GM12878 (cell line): ENCODE results near the gene REEP6. TPM values are rescaled to one million over a fixed set of nuclear protein-coding genes. Genes with fewer than 3 reads are reported as not detected.

Experiments
- ATAC-seq: fragments of 200-7000 bp; cut with Tn5 transposase; 3 replicates; pipeline ENCODE4 v1.9.1; 2020; ENCODE audit warnings: mild to moderate bottlenecking, moderate library complexity
- BruUV-seq: library from RNA; stranded (reverse); fragments of 400-500 nt; replicated peaks from 2 replicates; lab custom pipeline; 2021; lab: Mats Ljungman, UMichigan
- CTCF ChIA-PET: fragments of 300-600 bp; sonication (Branson Sonifier 250); formaldehyde crosslinking; extraction: SDS; loops from one replicate; lab custom pipeline; 2021; ENCODE audit warnings: inconsistent platforms; lab: Yijun Ruan, JAX
- POLR2A ChIA-PET: fragments of 350-600 bp; formaldehyde crosslinking; extraction: SDS; loops from one replicate; lab custom pipeline; 2021; ENCODE audit warnings: inconsistent platforms; lab: Charles Lee
- RAD21 ChIA-PET: fragments of 300-600 bp; sonication (Branson Sonifier 250); formaldehyde crosslinking; loops from one replicate; lab custom pipeline; 2023; ENCODE audit warnings: antibody characterized with exemption; ENCODE audit not compliant: unreplicated experiment; lab: Charles Lee
- SMC1A ChIA-PET: fragments of 300-600 bp; sonication (Branson Sonifier 250); formaldehyde crosslinking; loops from one replicate; lab custom pipeline; 2023; ENCODE audit not compliant: unreplicated experiment, uncharacterized antibody; lab: Charles Lee
- DNase-seq: peaks from one replicate; pipeline ENCODE4 v3.0.0-alpha.2; 2011; ENCODE audit warnings: low read depth, low spot score
- FAIRE-seq: peaks from 3 replicates; lab custom pipeline; 2011; peaks lifted over from hg19 to GRCh38; lab: Jason Lieb, UNC
- H2AFZ ChIP-seq: 2 replicates; pipeline ENCODE4 v1.6.0; 2011; ENCODE audit warnings: low read depth, low read length, control low read depth; ENCODE audit not compliant: control insufficient read depth
- H3K27ac ChIP-seq: 2 replicates; pipeline ENCODE4 v1.5.1; 2011; ENCODE audit warnings: control low read depth; ENCODE audit not compliant: control insufficient read depth, insufficient read depth
- H3K27me3 ChIP-seq, 2 experiments: replicated peaks in 1 of 2; 2 replicates each; pipeline versions ENCODE4 v1.6.0 to v1.6.1; 2011; ENCODE audit warnings: low read length in 1 of 2; ENCODE audit not compliant: control insufficient read depth in 2 of 2, insufficient read depth in 2 of 2
- H3K36me3 ChIP-seq, 2 experiments: 2 replicates each; pipeline ENCODE4 v1.5.1; 2011; ENCODE audit warnings: low read length in 1 of 2; ENCODE audit not compliant: control insufficient read depth in 2 of 2, insufficient read depth in 2 of 2
- H3K4me1 ChIP-seq: 2 replicates; pipeline ENCODE4 v1.6.1; 2011; ENCODE audit warnings: mild to moderate bottlenecking, low read length, moderate library complexity, mixed read lengths; ENCODE audit not compliant: control insufficient read depth, insufficient read depth
- H3K4me2 ChIP-seq: 2 replicates; pipeline ENCODE4 v1.6.0; 2011; ENCODE audit warnings: control low read depth; ENCODE audit not compliant: control insufficient read depth, insufficient read depth
- H3K4me3 ChIP-seq: fragments of 200-600 bp; sonication (generic); 2 replicates; pipeline ENCODE4 v1.5.1; 2016
- H3K79me2 ChIP-seq: 2 replicates; pipeline ENCODE4 v1.6.0; 2011; ENCODE audit warnings: low read length; ENCODE audit not compliant: control insufficient read depth, insufficient read depth
- H3K9ac ChIP-seq: 2 replicates; pipeline ENCODE4 v1.8.0; 2011; ENCODE audit warnings: low read length, control low read depth, mixed read lengths; ENCODE audit not compliant: control insufficient read depth, insufficient read depth
- H3K9me3 ChIP-seq: replicated peaks from 3 replicates; pipeline ENCODE4 v1.5.1; 2011; ENCODE audit warnings: mild to moderate bottlenecking, low read length; ENCODE audit not compliant: control insufficient read depth, insufficient read depth
- H4K20me1 ChIP-seq: 2 replicates; pipeline ENCODE4 v1.6.0; 2011; ENCODE audit not compliant: control insufficient read depth, insufficient read depth
- ATF3 ChIP-seq: IDR thresholded peaks from 2 replicates; pipeline ENCODE4 v1.6.1; 2011; ENCODE audit warnings: low read depth, mild to moderate bottlenecking, low read length, moderate library complexity, borderline replicate concordance; ENCODE audit errors: extremely low read depth
- LARP7 ChIP-seq: fragments of 450-650 bp; IDR thresholded peaks from 2 replicates; pipeline ENCODE4 v1.6.1; 2017; ENCODE audit warnings: mild to moderate bottlenecking
- NFYB ChIP-seq: IDR thresholded peaks from 2 replicates; pipeline ENCODE4 v1.6.1; 2011; ENCODE audit warnings: low read depth, mild to moderate bottlenecking, low read length, improper control_type of control experiment, moderate library complexity; ENCODE audit not compliant: insufficient read depth
- NR2C1 ChIP-seq: fragments of 450-650 bp; IDR thresholded peaks from 2 replicates; pipeline ENCODE4 v1.6.1; 2017; ENCODE audit warnings: antibody characterized with exemption, mild to moderate bottlenecking, moderate library complexity
- NRF1 ChIP-seq: conservative IDR thresholded peaks from 2 replicates; pipeline ENCODE4 v1.6.1; 2011; ENCODE audit warnings: mild to moderate bottlenecking, low read depth, low read length, improper control_type of control experiment
- PBX3 ChIP-seq: IDR thresholded peaks from 2 replicates; pipeline ENCODE4 v1.6.1; 2011; ENCODE audit warnings: mild to moderate bottlenecking, low read depth, low read length, moderate library complexity; ENCODE audit not compliant: insufficient replicate concordance
- RFX5 ChIP-seq: IDR thresholded peaks from 2 replicates; pipeline ENCODE4 v1.6.1; 2011; ENCODE audit warnings: low read depth, low read length, improper control_type of control experiment
- SMAD5 ChIP-seq: IDR thresholded peaks from 2 replicates; pipeline ENCODE4 v1.6.1; 2016; ENCODE audit warnings: antibody characterized with exemption, low read depth
- TCF7 ChIP-seq: IDR thresholded peaks from 2 replicates; pipeline ENCODE4 v1.6.1; 2014; ENCODE audit warnings: antibody characterized with exemption, borderline replicate concordance
- USF1 ChIP-seq: IDR thresholded peaks from 2 replicates; pipeline ENCODE4 v1.6.1; 2011; ENCODE audit warnings: borderline replicate concordance, low read depth, mild to moderate bottlenecking, moderate library complexity, mixed read lengths, low read length; ENCODE audit not compliant: insufficient read depth; ENCODE audit errors: extremely low read length
- YBX1 ChIP-seq: fragments of 450-650 bp; IDR thresholded peaks from 2 replicates; pipeline ENCODE4 v1.6.1; 2016; ENCODE audit warnings: antibody characterized with exemption
- ZBTB33 ChIP-seq: fragments of 450-650 bp; IDR thresholded peaks from 2 replicates; pipeline ENCODE4 v1.6.1; 2017; ENCODE audit warnings: mild to moderate bottlenecking
- WGBS: methylation state at CpG from one replicate; pipeline ENCODE4 v1.1.6; 2016; ENCODE audit warnings: low lambda C conversion rate; ENCODE audit not compliant: insufficient replicate concordance, insufficient coverage; ENCODE audit errors: missing lambda C conversion rate; 5-methylcytosine and 5-hydroxymethylcytosine counted together
- in situ Hi-C: fragments of 300-500 bp; cut with MboI; formaldehyde crosslinking; loops from 9 replicates; pipeline ENCODE4 v1.14.3; 2018; ENCODE audit warnings: mixed read lengths
- intact Hi-C: fragments of 100-400 bp; cut with micrococcal nuclease; formaldehyde crosslinking; loops from one replicate; pipeline ENCODE4 v1.14.2; 2022; ENCODE audit not compliant: unreplicated experiment
- polyA plus RNA-seq, 11 experiments: library from polyadenylated mRNA; depleted of rRNA in 4 of 11; unstranded in 6 of 11; stranded (reverse) in 5 of 11; fragments of >200 nt; fragmentation: Nextera tagmentation in 4 of 11; fragmentation: Illumina TruSeq in 1 of 11; extraction: Ambion mirVana in 4 of 11; extraction: Trizol in 1 of 11; gene quantifications; 1 replicate in 1 of 11; 2 replicates in 10 of 11; pipeline versions ENCODE4 v1.2.1 to v1.2.3, GENCODE V29; 2011 to 2016; ENCODE audit warnings: inconsistent platforms in 2 of 11, missing spikeins in 2 of 11, low read depth in 1 of 11
- total RNA-seq, 4 experiments: library from RNA; depleted of rRNA in 3 of 4; stranded (reverse); fragments of >200 nt in 3 of 4; fragmentation: Illumina TruSeq in 1 of 4; extraction: Trizol in 1 of 4; gene quantifications; 2 replicates each; pipeline versions ENCODE4 v1.2.1 to v1.2.3, GENCODE V29; 2013 to 2021

REEP6 gene
- total and polyA plus RNA-seq, 10 of the 15 experiments (the other 5 are each of a cell fraction or from before 2014, with no cell fraction given) = 0.06 to 1.1 (median 0.39) TPM; not detected in 2

- Histone ChIP-seq H3K9me3 (no peaks in the 10 kb centered on the region), H3K4me3 (no peak overlapping the region), H3K4me2 (no peak overlapping the region), H3K27ac (no peak overlapping the region), H2AFZ (no peak overlapping the region), H3K4me1 (no peaks in the 10 kb centered on the region), H4K20me1 (no peaks in the 10 kb centered on the region), H3K9ac (no peak overlapping the region), H3K27me3 (no peaks in the 10 kb centered on the region), H3K36me3 (no peaks in the 10 kb centered on the region), H3K79me2 (no peaks in the 10 kb centered on the region)
- ATAC-seq (no peak), DNase-seq (no peak), FAIRE-seq (no peak)
- BruUV-seq = no TSS peak
- POLR2A ChIA-PET = no interaction called here
- TF ChIP-seq NFYB = peak; percentile 69
- TF ChIP-seq TCF7 = no peak
- TF ChIP-seq USF1 = peak; percentile 50
- in situ Hi-C loops = no loop called here
- CTCF ChIA-PET = no interaction called here
- intact Hi-C loops = no loop called here
- 33% methylated on average over 8 of the region's 8 CpGs for WGBS
- RAD21 ChIA-PET = no interaction called here
- SMC1A ChIA-PET = no interaction called here
Measured at GRCh38 chr19:1516395-1516753, 25.4 kb downstream of the REEP6 start.

- ChIA-PET RAD21 (no interaction called here), SMC1A (no interaction called here), POLR2A (no interaction called here), CTCF (interaction anchor here (0.6 kb wide), 1 partner anchor 14 kb away, joined by 3 read pairs; no protein-coding TSS in a partner anchor)
- Histone ChIP-seq H3K27me3 (no peaks in the 10 kb centered on the region), H3K27ac (no peak overlapping the region), H3K79me2 (no peaks in the 10 kb centered on the region), H3K36me3 (no peaks in the 10 kb centered on the region), H3K9me3 (no peaks in the 10 kb centered on the region), H3K4me1 (no peaks in the 10 kb centered on the region), H3K4me3 (no peak overlapping the region), H3K4me2 (no peak overlapping the region), H2AFZ (no peak overlapping the region), H4K20me1 (no peaks in the 10 kb centered on the region), H3K9ac (no peak overlapping the region)
- intact Hi-C loops (no loop called here), in situ Hi-C loops (no loop called here)
- BruUV-seq = no TSS peak
- 47% methylated on average over 4 of the region's 4 CpGs for WGBS
- ATAC-seq = no peak
- no peak for DNase-seq
- FAIRE-seq = no peak
- TF ChIP-seq SMAD5 (no peak), RFX5 (no peak), ATF3 (no peak), YBX1 (no peak), PBX3 (no peak), NR2C1 (no peak), LARP7 (no peak), ZBTB33 (no peak), NRF1 (no peak)
Measured at GRCh38 chr19:1518471-1518870, 27.5 kb downstream of the REEP6 start.
